ENCODE measurements around the gene SSU72.
A peak's percentile ranks its signal among the peaks of the same experiment; 100 is the strongest.
"Not testable (repeated sequence)": the region's sequence is repeated elsewhere in the genome, so short reads cannot be mapped to it uniquely, and the experiment has no call there.

Gene SSU72

DNA sequence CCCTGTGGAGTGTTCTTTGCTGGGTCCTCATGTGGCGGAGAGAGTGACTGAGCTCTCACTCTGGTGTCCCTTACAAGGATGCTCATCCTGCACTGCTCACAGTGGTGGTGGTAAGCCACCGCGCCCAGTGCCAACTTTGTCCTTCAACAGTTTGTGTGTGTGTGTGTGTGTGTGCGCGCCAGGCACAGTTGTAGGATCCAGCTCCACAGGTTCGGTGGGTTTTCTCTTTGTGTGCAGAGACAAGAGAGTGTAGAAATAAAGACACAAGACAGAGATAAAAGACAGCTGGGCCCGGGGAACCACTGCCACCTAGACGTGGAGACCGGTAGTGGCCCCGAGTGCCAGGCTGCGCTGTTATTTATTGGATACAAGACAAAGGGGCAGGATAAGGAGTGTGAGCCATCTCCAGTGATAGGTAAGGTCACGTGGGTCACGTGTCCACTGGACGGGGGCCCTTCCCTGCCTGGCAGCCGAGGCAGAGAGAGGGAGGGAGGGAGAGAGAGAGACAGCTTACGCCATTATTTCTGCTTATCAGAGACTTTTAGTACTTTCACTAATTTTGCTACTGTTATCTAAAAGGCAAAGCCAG is 69.8 kb downstream of the SSU72 start:
- not testable (repeated sequence) for H3K27me3 ChIP-seq (ENCODE audit: insufficient read depth, low read length, poor library complexity); H3K36me3 ChIP-seq (ENCODE audit: insufficient read depth, low read length); H3K9me3 ChIP-seq (ENCODE audit: insufficient read depth, low read length, severe bottlenecking); H4K20me1 ChIP-seq (ENCODE audit: insufficient read depth, low read length); H3K79me2 ChIP-seq (ENCODE audit: insufficient read depth, low read length)
- peak overlapping the region; percentile 59 for H3K4me2 ChIP-seq (ENCODE audit: insufficient read depth, low read length)
- DNase-seq, result peak; percentile 86
- peak; percentile 78 for ATAC-seq (ENCODE audit: insufficient read depth, low read depth)
- TF ChIP-seq, protein P1, sequence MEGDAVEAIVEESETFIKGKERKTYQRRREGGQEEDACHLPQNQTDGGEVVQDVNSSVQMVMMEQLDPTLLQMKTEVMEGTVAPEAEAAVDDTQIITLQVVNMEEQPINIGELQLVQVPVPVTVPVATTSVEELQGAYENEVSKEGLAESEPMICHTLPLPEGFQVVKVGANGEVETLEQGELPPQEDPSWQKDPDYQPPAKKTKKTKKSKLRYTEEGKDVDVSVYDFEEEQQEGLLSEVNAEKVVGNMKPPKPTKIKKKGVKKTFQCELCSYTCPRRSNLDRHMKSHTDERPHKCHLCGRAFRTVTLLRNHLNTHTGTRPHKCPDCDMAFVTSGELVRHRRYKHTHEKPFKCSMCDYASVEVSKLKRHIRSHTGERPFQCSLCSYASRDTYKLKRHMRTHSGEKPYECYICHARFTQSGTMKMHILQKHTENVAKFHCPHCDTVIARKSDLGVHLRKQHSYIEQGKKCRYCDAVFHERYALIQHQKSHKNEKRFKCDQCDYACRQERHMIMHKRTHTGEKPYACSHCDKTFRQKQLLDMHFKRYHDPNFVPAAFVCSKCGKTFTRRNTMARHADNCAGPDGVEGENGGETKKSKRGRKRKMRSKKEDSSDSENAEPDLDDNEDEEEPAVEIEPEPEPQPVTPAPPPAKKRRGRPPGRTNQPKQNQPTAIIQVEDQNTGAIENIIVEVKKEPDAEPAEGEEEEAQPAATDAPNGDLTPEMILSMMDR (IDR thresholded peaks at IDR 0.05; ENCODE audit: borderline replicate concordance, extremely low read depth, low read length, poor library complexity, severe bottlenecking), result peak; percentile 74
- peaks cover 19% of the 10 kb centered on the region for H3K4me1 ChIP-seq (ENCODE audit: insufficient read depth, low read length)
- peak overlapping the region in 1 of 2 experiments; percentile 45; a peak in 2 of 4 replicates for H3K4me3 ChIP-seq (ENCODE audit: low read depth in 1 of 2, low read length in 2 of 2)
- peak overlapping the region; percentile 95 for H2AFZ ChIP-seq (ENCODE audit: low read depth, low read length)
- H3K27ac ChIP-seq (ENCODE audit: low read length), result peak overlapping the region; percentile 59
- peak overlapping the region; percentile 20; the same call in 1 of the 2 replicates for H3K9ac ChIP-seq (ENCODE audit: low read depth, low read length)

- H3K79me2 ChIP-seq (ENCODE audit: insufficient read depth, low read length); H4K20me1 ChIP-seq (ENCODE audit: insufficient read depth, low read length); H2AFZ ChIP-seq (ENCODE audit: low read depth, low read length); H3K4me2 ChIP-seq (ENCODE audit: insufficient read depth, low read length); H3K27ac ChIP-seq (ENCODE audit: low read length); H3K9me3 ChIP-seq (ENCODE audit: insufficient read depth, low read length, severe bottlenecking); H3K27me3 ChIP-seq (ENCODE audit: insufficient read depth, low read length, poor library complexity); H3K4me3 ChIP-seq (ENCODE audit: low read depth in 1 of 2, low read length in 2 of 2); H3K4me1 ChIP-seq (ENCODE audit: insufficient read depth, low read length); H3K9ac ChIP-seq (ENCODE audit: low read depth, low read length); DNase-seq: not testable (repeated sequence)
- peaks cover 40% of the 10 kb centered on the region for H3K36me3 ChIP-seq (ENCODE audit: insufficient read depth, low read length)
- peak; percentile 12; the same call in 2 of the 3 replicates for ATAC-seq (ENCODE audit: insufficient read depth, low read depth)
These were observed 79.1 kb downstream of the SSU72 start for GRCh38 chr1:1495461-1495975.

GRCh38 chr1:1494311-1494710 is 80.4 kb downstream of the SSU72 start:
- H2AFZ ChIP-seq (ENCODE audit: low read depth, low read length); H3K4me3 ChIP-seq (ENCODE audit: low read depth in 1 of 2, low read length in 2 of 2); H3K9ac ChIP-seq (ENCODE audit: low read depth, low read length); DNase-seq; H3K4me1 ChIP-seq (ENCODE audit: insufficient read depth, low read length); H3K4me2 ChIP-seq (ENCODE audit: insufficient read depth, low read length); H3K79me2 ChIP-seq (ENCODE audit: insufficient read depth, low read length); H4K20me1 ChIP-seq (ENCODE audit: insufficient read depth, low read length); H3K27me3 ChIP-seq (ENCODE audit: insufficient read depth, low read length, poor library complexity); ATAC-seq (ENCODE audit: insufficient read depth, low read depth); H3K27ac ChIP-seq (ENCODE audit: low read length); H3K9me3 ChIP-seq (ENCODE audit: insufficient read depth, low read length, severe bottlenecking): not testable (repeated sequence)
- peaks cover 52% of the 10 kb centered on the region for H3K36me3 ChIP-seq (ENCODE audit: insufficient read depth, low read length)
